Dendritic cell treated with granulocyte-macrophage colony-stimulating factor and Interleukin-4, amounts not matched to agents 40 ng/mL and 50 ng/mL, for 4 days (primary cell): ENCODE data around the gene WIPF1.

ENCODE experiments used
- H3K27ac Mint-ChIP-seq: one replicate; pipeline ENCODE4 v1.8.0; 2022; ENCODE audit warnings: mild to moderate bottlenecking, mixed read lengths
- H3K27me3 Mint-ChIP-seq: one replicate; pipeline ENCODE4 v1.8.0; 2022; ENCODE audit warnings: mild to moderate bottlenecking, mixed read lengths
- H3K36me3 Mint-ChIP-seq: one replicate; pipeline ENCODE4 v1.8.0; 2022; ENCODE audit warnings: low read depth, mixed read lengths
- H3K4me1 Mint-ChIP-seq: one replicate; pipeline ENCODE4 v1.8.0; 2022; ENCODE audit warnings: low read depth, mixed read lengths
- H3K4me3 Mint-ChIP-seq: one replicate; pipeline ENCODE4 v1.8.0; 2022; ENCODE audit warnings: mild to moderate bottlenecking, moderate library complexity, mixed read lengths
- H3K9me3 Mint-ChIP-seq: one replicate; pipeline ENCODE4 v1.8.0; 2022; ENCODE audit warnings: mixed read lengths
- intact Hi-C: fragments of 100-400 bp; cut with micrococcal nuclease; formaldehyde crosslinking; loops from one replicate; pipeline ENCODE4 v1.15.0; 2022

WIPF1 gene

GRCh38 chr2:174586418-174587295 is 10.9 kb downstream of the WIPF1 start:
- Mint-ChIP-seq H3K36me3 (peaks cover 98% of the 10 kb centered on the region), H3K9me3 (no peaks in the 10 kb centered on the region), H3K27ac (peak overlapping the region; percentile 71), H3K4me3 (no peak overlapping the region), H3K4me1 (peaks cover 65% of the 10 kb centered on the region), H3K27me3 (no peaks in the 10 kb centered on the region)
- intact Hi-C loops = no loop called here

DNA sequence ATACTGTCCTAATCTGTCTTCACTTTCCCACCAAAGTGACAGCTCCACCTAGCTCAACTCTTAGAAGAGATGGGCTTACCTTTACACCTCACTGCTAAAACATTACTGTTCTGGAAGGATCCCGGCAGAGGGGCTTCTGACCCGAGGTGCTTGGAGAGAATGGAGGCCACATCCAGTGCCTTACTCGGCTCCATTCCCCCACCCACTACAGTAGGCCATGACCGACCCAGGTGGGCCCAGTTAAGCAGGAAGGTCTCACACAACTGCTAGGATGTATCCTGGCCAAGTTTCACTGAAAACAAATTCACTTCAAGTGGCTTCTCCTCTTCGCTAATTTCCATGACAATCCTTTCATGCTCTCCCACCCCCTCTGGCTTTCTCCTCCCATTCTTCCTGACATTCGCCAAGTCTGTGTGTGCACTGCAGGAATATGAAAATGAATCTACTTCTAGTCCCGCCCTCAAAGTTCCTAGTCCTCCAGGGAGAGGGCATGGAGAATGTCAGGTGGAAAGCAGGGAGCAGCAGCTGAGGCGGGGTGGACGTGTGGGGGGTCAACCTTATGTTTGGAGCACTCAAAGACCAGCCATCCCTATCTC is 11.8 kb downstream of the WIPF1 start:
- Mint-ChIP-seq H3K27me3 (no peaks in the 10 kb centered on the region), H3K36me3 (peaks cover 98% of the 10 kb centered on the region), H3K4me3 (no peak overlapping the region), H3K27ac (no peak overlapping the region), H3K9me3 (no peaks in the 10 kb centered on the region), H3K4me1 (peaks cover 62% of the 10 kb centered on the region)
- intact Hi-C loops = no loop called here

- Mint-ChIP-seq H3K27ac (peak overlapping the region; percentile 17), H3K27me3 (no peaks in the 10 kb centered on the region), H3K4me3 (no peak overlapping the region), H3K36me3 (peaks cover 98% of the 10 kb centered on the region), H3K4me1 (peaks cover 59% of the 10 kb centered on the region), H3K9me3 (no peaks in the 10 kb centered on the region)
- intact Hi-C loops = no loop called here
These were observed 12.5 kb downstream of the WIPF1 start for GRCh38 chr2:174585146-174585545.

DNA sequence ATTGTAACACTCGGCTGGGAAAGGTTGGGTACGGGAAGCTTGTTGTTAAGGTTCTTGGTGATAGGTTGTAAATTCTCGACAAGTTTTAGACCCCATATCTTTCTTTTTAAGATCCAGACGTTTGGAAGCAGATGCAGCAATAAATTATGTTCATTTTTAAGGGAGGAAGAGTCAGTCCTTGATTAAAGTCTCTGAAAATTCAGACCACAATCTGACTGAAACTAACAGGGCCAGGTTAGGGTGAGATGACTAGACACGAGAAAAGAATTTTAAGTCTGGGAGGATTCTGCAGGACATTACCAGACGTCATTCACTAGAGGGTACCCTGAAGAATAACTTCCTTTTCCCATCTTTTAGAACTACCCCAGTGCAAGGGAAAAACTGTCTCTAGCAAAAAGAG is 16.1 kb downstream of the WIPF1 start:
- H3K27me3 Mint-ChIP-seq = no peaks in the 10 kb centered on the region
- peaks cover 30% of the 10 kb centered on the region for H3K4me1 Mint-ChIP-seq
- H3K4me3 Mint-ChIP-seq = no peak overlapping the region
- no peaks in the 10 kb centered on the region for H3K9me3 Mint-ChIP-seq
- intact Hi-C loops = no loop called here
- no peak overlapping the region for H3K27ac Mint-ChIP-seq
- H3K36me3 Mint-ChIP-seq = peaks cover 100% of the 10 kb centered on the region

DNA sequence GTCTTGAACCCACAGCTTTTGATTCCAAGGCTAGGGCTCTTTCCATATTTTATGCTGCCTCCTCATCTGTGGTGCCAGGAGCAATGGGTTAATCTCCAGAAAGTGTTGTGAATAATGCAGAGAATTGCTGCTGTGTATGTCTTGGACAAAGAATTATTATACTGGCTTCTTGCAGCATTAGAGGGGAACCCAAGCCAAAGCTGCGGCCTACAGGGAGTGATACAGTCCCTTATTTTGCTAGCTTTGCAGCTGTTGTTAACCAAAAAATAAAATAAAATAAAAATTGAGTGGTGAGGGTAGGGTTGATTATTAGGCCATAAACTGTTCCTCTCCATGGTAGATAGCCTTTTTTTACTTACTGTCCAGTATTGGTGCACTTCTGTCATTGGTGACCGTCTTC is 16.7 kb downstream of the WIPF1 start:
- H3K27me3 Mint-ChIP-seq = no peaks in the 10 kb centered on the region
- intact Hi-C loops = no loop called here
- H3K27ac Mint-ChIP-seq = no peak overlapping the region
- H3K9me3 Mint-ChIP-seq = no peaks in the 10 kb centered on the region
- peaks cover 24% of the 10 kb centered on the region for H3K4me1 Mint-ChIP-seq
- no peak overlapping the region for H3K4me3 Mint-ChIP-seq
- H3K36me3 Mint-ChIP-seq = peaks cover 97% of the 10 kb centered on the region

GRCh38 chr2:174577967-174578589 is 19.5 kb downstream of the WIPF1 start:
- Mint-ChIP-seq H3K27me3 (no peaks in the 10 kb centered on the region), H3K27ac (no peak overlapping the region), H3K4me3 (no peak overlapping the region), H3K9me3 (no peaks in the 10 kb centered on the region), H3K4me1 (peaks cover 31% of the 10 kb centered on the region), H3K36me3 (peaks cover 95% of the 10 kb centered on the region)
- intact Hi-C loops = no loop called here

DNA sequence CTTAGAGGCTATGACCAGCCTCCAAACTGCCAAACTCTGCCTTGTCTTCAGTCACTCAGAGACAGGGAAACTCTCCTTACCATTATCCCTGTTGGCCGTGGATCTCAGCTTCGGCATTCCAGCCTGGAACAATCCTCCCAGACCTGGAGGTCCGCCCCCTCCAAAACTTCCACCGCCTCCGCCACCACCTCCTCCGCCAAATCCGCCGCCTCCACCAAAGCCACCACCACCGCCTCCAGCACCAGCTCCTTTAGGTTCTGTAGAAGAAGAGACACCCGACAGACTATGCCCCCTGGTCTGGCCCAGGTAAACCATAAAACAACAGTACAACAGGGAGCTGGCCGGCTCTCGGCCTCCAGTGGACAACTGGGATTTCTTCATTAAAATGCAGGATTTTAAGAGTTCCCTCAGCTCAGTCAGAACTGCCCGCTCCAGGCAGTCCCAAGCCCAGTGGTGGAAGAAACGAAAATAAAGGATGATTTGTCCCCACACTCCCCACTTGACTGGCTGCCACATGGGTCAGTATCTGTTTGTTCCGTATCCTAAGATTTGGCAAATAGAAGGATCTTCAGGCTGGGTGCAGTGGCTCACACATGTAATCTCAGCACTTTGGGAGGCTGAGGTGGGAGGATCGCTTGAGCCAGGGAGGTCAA is 22.4 kb downstream of the WIPF1 start:
- Mint-ChIP-seq H3K4me3 (no peak overlapping the region), H3K27me3 (no peaks in the 10 kb centered on the region)

DNA sequence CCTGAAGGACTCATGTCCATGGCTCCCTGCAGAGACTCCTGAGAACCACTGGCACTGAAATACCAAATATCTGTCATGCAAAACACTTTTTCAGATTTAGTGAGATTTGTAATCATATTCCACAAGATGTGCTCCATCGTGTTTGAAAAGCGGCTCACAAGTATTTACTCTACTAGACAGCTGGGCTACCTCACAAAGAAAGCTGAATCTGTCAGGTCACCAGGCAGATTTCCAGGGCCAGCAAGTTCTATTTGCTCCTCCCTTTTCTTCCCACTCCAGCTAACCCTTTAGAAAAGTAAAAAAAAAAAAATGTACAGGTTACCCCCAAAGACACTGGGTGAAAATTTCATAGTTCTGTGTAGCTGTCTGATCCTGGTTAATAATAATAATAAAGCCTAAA is 22.9 kb downstream of the WIPF1 start:
- Mint-ChIP-seq H3K4me3 (no peak overlapping the region), H3K9me3 (no peaks in the 10 kb centered on the region), H3K27me3 (no peaks in the 10 kb centered on the region), H3K4me1 (peaks cover 43% of the 10 kb centered on the region), H3K27ac (no peak overlapping the region), H3K36me3 (peaks cover 95% of the 10 kb centered on the region)
- intact Hi-C loops = loop anchor here (5.0 kb wide), 1 partner anchor 33 kb away; no protein-coding TSS in a partner anchor

More for the DNA sequence above, 22.4 kb downstream of the WIPF1 start:
- peaks cover 42% of the 10 kb centered on the region for H3K4me1 Mint-ChIP-seq
- intact Hi-C loops = no loop called here
- H3K27ac Mint-ChIP-seq = peak overlapping the region; percentile 38
- no peaks in the 10 kb centered on the region for H3K9me3 Mint-ChIP-seq
- H3K36me3 Mint-ChIP-seq = peaks cover 95% of the 10 kb centered on the region

DNA sequence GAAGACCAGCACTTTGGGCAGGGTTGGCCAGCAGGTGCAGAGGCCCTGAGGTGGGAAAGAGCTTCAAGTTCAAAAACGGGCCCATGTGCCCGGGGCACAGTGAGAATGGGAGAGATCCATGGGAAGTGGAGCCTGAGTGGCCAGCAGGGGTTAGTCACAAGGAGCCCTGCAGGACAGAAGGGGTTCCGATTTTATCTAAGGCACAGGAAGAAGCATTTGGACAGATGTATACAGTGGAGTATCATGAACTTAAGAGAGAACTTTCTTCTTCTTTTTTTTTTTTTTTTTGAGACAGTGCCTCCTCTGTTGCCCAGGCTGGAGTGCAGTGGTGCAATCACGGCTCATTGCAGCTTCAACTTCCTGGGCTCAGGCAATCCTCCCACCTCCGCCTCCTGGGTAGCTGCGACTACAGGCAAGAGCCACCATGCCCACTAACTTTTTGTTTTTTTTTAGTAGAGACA is 24.0 kb downstream of the WIPF1 start:
- H3K27me3 Mint-ChIP-seq = no peaks in the 10 kb centered on the region
- H3K4me1 Mint-ChIP-seq = peaks cover 51% of the 10 kb centered on the region
- peak overlapping the region; percentile 24 for H3K27ac Mint-ChIP-seq
- no peak overlapping the region for H3K4me3 Mint-ChIP-seq
- peaks cover 93% of the 10 kb centered on the region for H3K36me3 Mint-ChIP-seq
- no peaks in the 10 kb centered on the region for H3K9me3 Mint-ChIP-seq
- intact Hi-C loops = loop anchor here (5.0 kb wide), 1 partner anchor 34 kb away; no protein-coding TSS in a partner anchor

DNA sequence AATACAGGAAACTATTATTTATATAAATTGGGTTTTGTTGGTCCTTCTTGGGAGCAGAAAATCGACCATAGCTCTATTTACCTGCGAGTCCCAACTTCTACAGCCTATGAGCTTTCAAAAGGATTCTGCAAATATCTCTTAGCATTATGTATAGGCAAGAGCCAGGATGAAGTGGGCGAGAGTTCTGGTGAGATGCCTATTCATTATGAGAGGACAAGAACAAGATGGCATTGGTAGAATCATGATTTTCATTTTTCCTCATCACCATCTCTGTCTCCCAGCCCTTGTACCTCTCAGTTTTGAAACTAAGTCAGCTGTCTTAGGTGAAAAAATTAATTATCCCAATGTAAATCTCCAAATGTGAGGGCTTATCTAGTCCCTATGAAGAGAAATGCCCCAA is 25.0 kb downstream of the WIPF1 start:
- no peak overlapping the region for H3K27ac Mint-ChIP-seq
- no peaks in the 10 kb centered on the region for H3K27me3 Mint-ChIP-seq
- H3K4me3 Mint-ChIP-seq = no peak overlapping the region
- H3K9me3 Mint-ChIP-seq = no peaks in the 10 kb centered on the region
- intact Hi-C loops = loop anchor here (5.0 kb wide), 1 partner anchor 35 kb away; no protein-coding TSS in a partner anchor
- H3K36me3 Mint-ChIP-seq = peaks cover 89% of the 10 kb centered on the region
- peaks cover 51% of the 10 kb centered on the region for H3K4me1 Mint-ChIP-seq

DNA sequence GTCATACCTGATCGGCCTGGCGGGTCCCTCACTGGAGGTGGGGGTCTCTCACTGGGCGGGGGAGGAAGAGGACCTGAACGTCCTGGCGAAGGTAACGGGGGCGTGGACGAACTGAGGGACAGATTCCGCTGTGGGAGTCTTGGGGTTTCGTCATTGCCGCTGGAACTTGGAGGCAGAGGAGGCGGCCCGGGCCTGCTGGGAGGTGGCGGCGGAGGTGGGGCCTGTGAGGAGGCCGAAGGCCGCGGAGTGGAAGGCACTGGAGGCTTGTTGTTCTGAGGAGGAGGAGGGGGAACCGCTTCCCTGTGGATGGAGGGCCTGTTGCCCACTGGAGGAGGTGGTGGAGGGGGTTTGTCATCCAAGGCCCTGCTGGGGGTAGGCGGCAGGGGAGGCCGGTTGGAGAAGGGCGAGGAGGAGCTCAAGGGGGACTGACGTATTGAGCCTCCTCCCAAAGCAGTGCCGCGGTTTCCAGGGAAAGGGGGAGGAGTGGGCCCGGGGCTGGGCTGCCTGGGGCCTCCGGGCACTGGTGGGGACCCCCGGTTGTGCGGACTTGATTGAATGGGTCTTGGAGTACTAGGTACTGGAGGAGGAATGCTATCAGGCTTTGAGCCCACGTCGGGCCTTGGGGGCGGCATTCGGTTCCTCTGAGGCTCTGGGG is 25.8 kb downstream of the WIPF1 start:
- no peaks in the 10 kb centered on the region for H3K9me3 Mint-ChIP-seq
- peak overlapping the region; percentile 16 for H3K27ac Mint-ChIP-seq
- no peaks in the 10 kb centered on the region for H3K27me3 Mint-ChIP-seq
- intact Hi-C loops = loop anchor here (5.0 kb wide), 1 partner anchor 36 kb away; no protein-coding TSS in a partner anchor
- H3K4me3 Mint-ChIP-seq = no peak overlapping the region
- H3K36me3 Mint-ChIP-seq = peaks cover 89% of the 10 kb centered on the region
- H3K4me1 Mint-ChIP-seq = peaks cover 51% of the 10 kb centered on the region

GRCh38 chr2:174570318-174570958 is 27.2 kb downstream of the WIPF1 start:
- Mint-ChIP-seq H3K4me3 (no peak overlapping the region), H3K9me3 (no peaks in the 10 kb centered on the region), H3K27me3 (no peaks in the 10 kb centered on the region), H3K36me3 (peaks cover 93% of the 10 kb centered on the region), H3K4me1 (peaks cover 46% of the 10 kb centered on the region), H3K27ac (no peak overlapping the region)
- intact Hi-C loops = loop anchor here (5.0 kb wide), 1 partner anchor 37 kb away; no protein-coding TSS in a partner anchor

DNA sequence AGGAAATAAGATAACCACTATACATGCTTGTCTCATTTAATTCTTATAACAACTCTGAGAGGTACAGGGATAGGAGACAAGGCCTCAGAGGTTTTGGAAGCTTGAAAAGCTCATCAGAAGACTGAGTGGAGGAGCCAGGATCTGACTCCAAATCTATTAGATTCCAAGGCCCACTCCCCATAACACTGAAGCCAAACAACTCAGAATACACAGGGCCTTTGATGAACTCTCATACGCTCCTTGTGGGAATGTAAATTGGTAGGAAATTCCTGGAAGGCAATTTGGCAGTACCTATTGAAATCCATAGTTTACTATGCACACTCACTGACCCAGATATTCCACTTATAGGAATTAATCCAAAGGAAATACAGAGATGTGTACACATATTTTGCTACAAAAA is 27.9 kb downstream of the WIPF1 start:
- H3K9me3 Mint-ChIP-seq = no peaks in the 10 kb centered on the region
- no peak overlapping the region for H3K4me3 Mint-ChIP-seq
- H3K36me3 Mint-ChIP-seq = peaks cover 93% of the 10 kb centered on the region
- H3K4me1 Mint-ChIP-seq = peaks cover 40% of the 10 kb centered on the region
- H3K27me3 Mint-ChIP-seq = no peaks in the 10 kb centered on the region
- H3K27ac Mint-ChIP-seq = peak overlapping the region; percentile 18
- intact Hi-C loops = loop anchor here (5.0 kb wide), 1 partner anchor 38 kb away; no protein-coding TSS in a partner anchor
